Spleen (tissue), 7 donors: ENCODE results near the gene C16orf90.

Experiments used
- CTCF ChIP-seq, 11 experiments: fragments of 200-600 bp in 7 of 11; fragments of 450-650 bp in 4 of 11; sonication (generic) in 4 of 11; IDR thresholded peaks in 8 of 11; conservative IDR thresholded peaks in 3 of 11; 1 replicate in 7 of 11; 2 replicates in 4 of 11; pipeline versions ENCODE4 v1.4.0 to v1.8.0; 2016 to 2021; ENCODE audit warnings: antibody characterized with exemption in 11 of 11, inconsistent platforms in 4 of 11, mild to moderate bottlenecking in 1 of 11
- POLR2A ChIP-seq, 3 donors: fragments of 450-650 bp; IDR thresholded peaks; one replicate each; pipeline ENCODE4 v1.5.1; 2017; ENCODE audit warnings: antibody characterized with exemption in 3 of 3, mild to moderate bottlenecking in 1 of 3
- donor health status: DM: no; HTN: no; CAD: no; lungs with moderate emphysema.
- donor health status: DM: no; HTN: no; CAD: no.
- donor health status: DM: no; HTN: no; CAD: no.

DNA sequence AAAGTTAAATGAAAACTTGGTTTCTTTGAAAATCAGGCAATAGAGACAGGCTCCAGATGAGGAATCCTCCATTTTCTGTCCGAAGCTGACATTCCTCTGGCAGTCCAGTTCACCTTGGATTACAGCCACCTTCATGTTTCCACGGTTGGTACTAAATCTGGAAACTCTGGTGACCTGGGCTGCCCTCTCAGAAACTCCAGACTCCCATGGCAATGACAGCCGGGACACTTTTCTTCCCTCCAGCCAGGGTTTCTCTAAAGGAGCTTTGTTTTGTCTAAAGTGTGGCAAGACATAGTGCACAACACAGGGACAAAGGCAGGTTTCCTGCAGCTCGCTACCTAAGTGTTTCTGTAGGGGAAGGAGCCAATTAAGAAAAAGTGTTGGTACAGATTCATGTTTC, 41.6 kb upstream of the C16orf90 start:
- no peak for TF ChIP-seq CTCF (IDR thresholded peaks at IDR 0.05 in 8 of 11, conservative IDR thresholded peaks at IDR 0.05 in 3 of 11)
- no peak for TF ChIP-seq POLR2A (IDR thresholded peaks at IDR 0.05)
